ENCODE results near the gene ZRANB2.

DNA sequence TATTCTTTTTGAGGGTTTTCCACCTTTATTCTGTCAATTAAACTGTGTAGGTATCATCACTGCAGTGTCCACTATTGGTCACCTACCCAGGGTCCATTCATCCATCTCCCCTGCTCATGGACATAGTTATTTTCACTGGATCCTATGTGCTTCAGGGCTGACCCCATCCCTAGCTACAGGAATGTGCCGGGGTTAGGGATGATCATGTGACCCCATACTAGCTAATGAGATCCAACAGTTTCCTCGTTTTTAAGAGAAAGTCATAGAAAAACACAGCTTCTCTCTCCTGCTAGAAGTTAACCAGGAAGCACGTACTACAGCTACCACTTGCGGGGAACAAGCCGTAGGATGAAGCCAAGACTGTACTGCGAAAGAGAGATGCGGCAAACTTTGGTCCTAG lies 52.8 kb downstream of the ZRANB2 start:
- TF ChIP-seq, protein P1, sequence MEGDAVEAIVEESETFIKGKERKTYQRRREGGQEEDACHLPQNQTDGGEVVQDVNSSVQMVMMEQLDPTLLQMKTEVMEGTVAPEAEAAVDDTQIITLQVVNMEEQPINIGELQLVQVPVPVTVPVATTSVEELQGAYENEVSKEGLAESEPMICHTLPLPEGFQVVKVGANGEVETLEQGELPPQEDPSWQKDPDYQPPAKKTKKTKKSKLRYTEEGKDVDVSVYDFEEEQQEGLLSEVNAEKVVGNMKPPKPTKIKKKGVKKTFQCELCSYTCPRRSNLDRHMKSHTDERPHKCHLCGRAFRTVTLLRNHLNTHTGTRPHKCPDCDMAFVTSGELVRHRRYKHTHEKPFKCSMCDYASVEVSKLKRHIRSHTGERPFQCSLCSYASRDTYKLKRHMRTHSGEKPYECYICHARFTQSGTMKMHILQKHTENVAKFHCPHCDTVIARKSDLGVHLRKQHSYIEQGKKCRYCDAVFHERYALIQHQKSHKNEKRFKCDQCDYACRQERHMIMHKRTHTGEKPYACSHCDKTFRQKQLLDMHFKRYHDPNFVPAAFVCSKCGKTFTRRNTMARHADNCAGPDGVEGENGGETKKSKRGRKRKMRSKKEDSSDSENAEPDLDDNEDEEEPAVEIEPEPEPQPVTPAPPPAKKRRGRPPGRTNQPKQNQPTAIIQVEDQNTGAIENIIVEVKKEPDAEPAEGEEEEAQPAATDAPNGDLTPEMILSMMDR (IDR thresholded peaks at IDR 0.05; ENCODE audit: poor library complexity) = no peak
- no peak for TF ChIP-seq EZH2phosphoT487 (IDR thresholded peaks at IDR 0.05; ENCODE audit: low read depth, severe bottlenecking, unreplicated experiment)
- TF ChIP-seq EZH2 (IDR thresholded peaks at IDR 0.05; ENCODE audit: borderline replicate concordance) = no peak

All from hepatocyte (in vitro differentiated cells).